VCaP (cell line): ENCODE data around the gene TMEM132E.
A peak's percentile ranks its signal among the peaks of the same experiment; 100 is the strongest.

Experiments used
- H3K27ac ChIP-seq: fragments of 450-650 bp; 2 replicates; pipeline ENCODE4 v1.5.1; 2017
- CTCF ChIP-seq: fragments of 450-650 bp; conservative IDR thresholded peaks from 2 replicates; pipeline ENCODE4 v1.5.1; 2017; ENCODE audit warnings: mild to moderate bottlenecking, moderate library complexity

TMEM132E gene

GRCh38 chr17:34603974-34604373 lies 24.6 kb downstream of the TMEM132E start:
- TF ChIP-seq CTCF: no peak
- no peak overlapping the region for H3K27ac ChIP-seq

- H3K27ac ChIP-seq: 0 out of 2 replicates have a peak overlapping the region, but pooled peaks have one; percentile 1
- TF ChIP-seq CTCF: no peak
Observed at GRCh38 chr17:34606763-34607162, 27.4 kb downstream of the TMEM132E start.

GRCh38 chr17:34607917-34608316 lies 28.5 kb downstream of the TMEM132E start:
- no peak overlapping the region for H3K27ac ChIP-seq
- no peak for TF ChIP-seq CTCF

- no peak for TF ChIP-seq CTCF
- no peak overlapping the region for H3K27ac ChIP-seq
Observed at GRCh38 chr17:34609210-34609609, 29.8 kb downstream of the TMEM132E start.

- H3K27ac ChIP-seq: no peak overlapping the region
- no peak for TF ChIP-seq CTCF
Observed at GRCh38 chr17:34610039-34610438, 30.7 kb downstream of the TMEM132E start.

- no peak overlapping the region for H3K27ac ChIP-seq
Observed at GRCh38 chr17:34610506-34610905, 31.1 kb downstream of the TMEM132E start.

More at GRCh38 chr17:34610506-34610905, 31.1 kb downstream of the TMEM132E start:
- TF ChIP-seq CTCF: no peak
